NCI-H1930 (cell line): Measurements from ENCODE around the gene MYLK4.

ENCODE experiments used
- DNase-seq, 2 experiments: peaks; one replicate each; lab custom pipeline; 2025; lab: John Stamatoyannopoulos, UW

Gene MYLK4

DNA sequence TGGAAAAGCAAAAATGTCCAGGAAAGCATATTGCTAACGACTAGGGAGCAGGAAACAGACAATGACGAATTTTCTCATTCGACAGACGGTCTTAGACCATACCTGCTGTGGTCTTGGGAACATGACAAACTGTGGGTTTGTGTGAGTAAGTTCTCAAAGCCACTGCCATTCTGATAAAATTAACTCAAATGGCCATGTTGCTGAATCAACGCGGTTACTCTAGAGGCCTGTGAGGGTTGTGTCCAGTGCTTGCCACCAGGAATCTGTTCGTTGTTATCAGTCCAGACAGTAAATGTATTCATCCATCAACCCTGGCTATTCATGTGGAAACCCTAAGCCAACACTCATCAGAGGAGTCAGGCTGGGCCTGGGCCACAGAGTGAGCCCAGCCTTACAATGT, 124.3 kb downstream of the MYLK4 start:
- no peak for DNase-seq

DNA sequence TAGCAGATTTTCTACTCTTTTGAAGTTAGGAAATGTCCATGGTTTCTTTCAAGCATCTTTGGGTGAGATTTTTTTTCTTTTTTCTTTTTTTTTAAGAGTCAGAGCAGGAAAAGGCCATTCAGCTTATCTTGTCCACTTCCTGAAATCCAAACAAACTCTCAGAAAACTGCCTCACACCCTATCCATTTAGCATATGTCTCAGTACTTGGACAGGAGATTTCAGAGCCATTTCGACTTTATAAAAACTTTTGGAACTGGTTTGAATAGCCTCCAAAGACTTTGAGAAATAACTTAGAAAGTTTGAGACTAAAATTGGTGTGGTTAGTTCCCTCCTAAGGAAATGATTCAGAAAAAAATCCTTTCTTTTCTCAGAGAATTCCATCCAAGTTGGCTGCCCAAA, 125.1 kb downstream of the MYLK4 start:
- no peak for DNase-seq

DNA sequence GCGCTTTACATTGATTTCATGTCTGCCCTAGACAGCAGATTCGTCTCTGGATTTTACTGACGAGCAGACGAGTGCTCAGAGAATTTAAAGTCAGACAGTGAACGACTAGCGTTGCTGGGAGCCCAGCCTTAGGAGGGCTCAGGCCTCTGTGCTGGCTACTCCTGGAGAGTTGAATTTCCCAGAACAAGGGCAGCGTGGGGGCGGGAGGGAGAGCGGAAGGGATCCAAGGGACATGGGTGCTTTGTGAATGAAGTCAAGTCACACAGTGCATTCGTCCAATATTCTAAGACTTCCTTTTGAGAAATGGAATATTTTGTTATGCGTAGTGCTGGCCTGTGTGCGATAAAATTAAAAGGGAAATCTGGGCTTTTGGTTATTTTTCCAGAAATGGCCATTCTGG, 126.5 kb downstream of the MYLK4 start:
- DNase-seq: no peak

GRCh38 chr6:2623295-2623694, 127.4 kb downstream of the MYLK4 start:
- no peak for DNase-seq

DNA sequence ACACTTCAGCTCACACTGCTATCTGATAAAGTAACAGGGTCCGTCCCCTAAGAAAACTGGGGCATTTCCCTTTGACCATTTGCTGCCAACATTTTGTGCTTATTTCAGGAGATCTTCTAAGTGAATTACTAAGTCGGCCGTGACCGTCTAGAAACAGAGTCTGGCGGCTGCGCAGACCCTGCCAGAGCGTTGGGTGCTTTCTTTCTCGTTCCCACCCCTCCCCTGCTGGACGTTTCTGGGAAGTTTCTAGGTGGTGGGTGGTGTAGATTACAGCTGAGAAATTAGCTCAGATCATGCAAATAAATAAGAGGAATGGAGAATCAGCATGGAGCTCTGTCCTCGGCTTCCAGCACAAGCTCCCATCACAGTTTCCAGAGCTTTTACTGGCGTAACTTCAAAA, 128.1 kb downstream of the MYLK4 start:
- DNase-seq: no peak

GRCh38 chr6:2619651-2620050, 131.1 kb downstream of the MYLK4 start:
- no peak for DNase-seq

DNA sequence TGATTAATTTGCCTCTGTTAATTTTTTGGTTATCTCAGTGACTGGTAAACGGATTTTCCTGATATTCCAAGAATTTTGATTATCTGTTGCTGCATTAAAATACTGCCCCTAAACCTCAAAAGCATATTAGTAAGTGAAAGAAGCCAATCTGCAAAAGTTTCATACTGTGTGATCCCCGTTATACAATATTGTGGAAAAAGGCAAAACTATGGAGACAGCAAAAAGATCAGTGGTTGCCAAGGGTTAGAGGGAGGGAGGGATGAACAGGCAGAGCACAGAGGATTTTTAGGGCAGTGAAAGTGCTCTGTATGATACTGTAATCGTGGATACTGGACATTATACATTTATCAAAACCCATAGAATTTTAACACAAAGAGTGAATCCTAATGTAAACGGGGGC, 133.0 kb downstream of the MYLK4 start:
- no peak for DNase-seq

DNA sequence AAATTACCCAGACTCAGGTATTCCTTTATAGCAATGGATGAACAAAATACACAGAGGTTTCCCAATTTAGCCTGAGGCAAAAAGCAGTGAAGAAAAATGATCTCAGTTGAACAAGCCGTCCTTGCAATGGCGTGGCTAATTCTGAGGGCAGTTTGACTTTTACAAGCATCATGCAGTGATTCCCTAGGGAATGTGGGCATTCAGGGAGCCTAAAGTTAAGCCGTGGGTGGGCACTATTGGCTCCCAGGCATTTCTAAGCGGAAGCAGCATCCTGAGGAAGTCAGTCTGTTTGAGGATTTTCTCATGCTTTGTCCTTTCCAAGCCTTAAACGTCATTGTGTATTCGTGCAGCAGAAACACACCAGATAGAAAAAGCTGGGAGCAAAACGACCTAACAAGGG, 133.9 kb downstream of the MYLK4 start:
- no peak for DNase-seq

- DNase-seq: no peak
Measured at GRCh38 chr6:2615251-2615650, 135.5 kb downstream of the MYLK4 start.

- DNase-seq: no peak
Measured at GRCh38 chr6:2614846-2615245, 135.9 kb downstream of the MYLK4 start.

GRCh38 chr6:2614155-2614554, 136.6 kb downstream of the MYLK4 start:
- no peak for DNase-seq
